HG03039 (cell line): Measurements from ENCODE around the gene PIP5K1C.
"Not testable (repeated sequence)": the region's sequence is repeated elsewhere in the genome, so short reads cannot be mapped to it uniquely, and the experiment has no call there.

Experiments
- ATAC-seq: cut with Tn5 transposase; IDR thresholded peaks from one replicate; pipeline ENCODE4 v1.9.1; 2021; ENCODE audit warnings: mild to moderate bottlenecking, moderate library complexity; ENCODE audit not compliant: unreplicated experiment

PIP5K1C gene

DNA sequence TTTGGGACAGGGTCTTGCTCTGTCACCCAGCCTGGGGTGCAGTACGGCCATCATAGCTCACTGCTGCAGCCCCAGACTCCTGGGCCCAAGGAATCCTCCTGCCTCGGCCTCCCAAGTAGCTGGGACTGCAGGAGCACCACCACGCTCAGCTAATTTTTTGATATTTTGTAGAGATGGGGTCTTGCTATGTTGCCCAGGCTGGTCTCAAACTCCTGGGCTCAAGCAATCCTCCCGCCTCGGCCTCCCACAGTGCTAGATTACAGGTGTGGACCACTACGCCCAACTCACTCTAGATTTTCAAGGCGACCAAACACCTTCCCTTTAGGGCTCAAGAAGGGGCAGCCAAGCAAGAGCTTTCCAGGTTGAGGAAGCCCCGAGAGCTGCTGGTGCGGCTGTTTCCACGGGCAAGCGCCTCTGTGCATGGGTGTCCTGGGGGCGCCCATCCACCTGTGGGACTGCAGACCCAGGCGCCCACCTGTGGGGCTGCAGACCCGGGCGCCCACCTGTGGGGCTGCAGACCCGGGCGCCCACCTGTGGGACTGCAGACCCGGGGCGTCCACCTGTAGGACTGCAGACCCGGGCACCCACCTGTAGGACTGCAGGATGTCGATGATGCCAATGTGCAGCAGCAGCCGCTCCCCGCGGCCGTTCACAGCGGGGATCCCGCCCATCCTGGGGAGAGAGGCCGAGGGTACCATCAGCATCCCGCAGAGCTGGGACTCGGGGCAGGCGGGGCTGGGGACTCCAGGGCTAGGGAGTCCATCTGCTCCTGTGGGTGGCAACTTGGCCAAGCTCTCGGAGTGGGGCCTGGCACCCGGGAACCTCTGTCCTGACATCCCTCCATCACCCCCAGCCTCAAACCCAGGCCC lies 52.0 kb downstream of the PIP5K1C start:
- ATAC-seq, result no peak

DNA sequence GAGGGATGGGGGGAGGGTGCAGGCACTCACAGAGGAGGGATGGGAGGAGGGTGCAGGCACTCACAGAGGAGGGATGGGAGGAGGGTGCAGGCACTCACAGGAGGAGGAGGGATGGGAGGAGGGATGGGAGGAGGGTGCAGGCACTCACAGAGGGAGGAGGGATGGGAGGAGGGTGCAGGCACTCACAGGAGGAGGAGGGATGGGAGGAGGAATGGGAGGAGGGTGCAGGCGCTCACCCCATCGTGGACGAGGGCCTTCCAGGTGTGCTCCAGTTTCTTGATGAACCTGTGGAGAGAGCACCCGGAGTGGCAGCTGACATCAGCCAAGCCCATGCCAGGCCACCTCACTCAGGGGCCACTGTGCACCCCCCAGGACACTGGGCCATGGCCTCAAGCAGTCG lies 53.2 kb downstream of the PIP5K1C start:
- ATAC-seq, result not testable (repeated sequence)

DNA sequence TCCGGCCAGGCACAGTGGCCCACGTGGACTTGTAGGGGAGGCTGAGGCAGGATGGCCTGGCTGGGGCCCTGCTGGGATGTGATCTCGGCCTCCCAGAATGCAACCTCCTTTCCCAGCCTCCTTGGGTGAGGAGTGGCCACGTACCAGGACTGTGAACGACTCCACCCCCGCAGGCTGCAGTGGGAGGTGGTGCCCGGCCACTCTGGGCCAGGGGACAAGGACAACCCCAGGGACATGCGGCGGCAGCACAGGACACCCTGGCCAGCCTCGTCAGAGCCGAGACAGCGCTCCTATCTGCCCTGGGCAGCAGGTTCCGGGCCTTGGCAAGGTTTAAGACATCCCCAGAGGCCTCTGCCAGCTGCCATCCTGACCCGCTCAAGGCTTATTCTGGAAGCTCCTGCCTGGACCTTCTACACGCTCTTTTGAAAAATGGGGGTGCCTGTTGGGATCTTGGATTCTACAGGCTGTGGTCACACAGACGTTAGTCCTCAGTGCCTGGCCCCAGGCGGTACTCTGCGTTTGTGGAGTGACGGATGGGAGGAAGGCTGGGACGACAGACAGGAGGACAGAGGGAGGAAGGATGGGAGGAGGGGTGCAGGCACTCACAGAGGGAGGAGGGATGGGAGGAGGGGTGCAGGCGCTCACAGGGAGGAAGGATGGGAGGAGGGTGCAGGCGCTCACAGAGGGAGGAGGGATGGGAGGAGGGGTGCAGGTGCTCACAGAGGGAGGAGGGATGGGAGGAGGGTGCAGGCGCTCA lies 53.8 kb downstream of the PIP5K1C start:
- no peak for ATAC-seq

DNA sequence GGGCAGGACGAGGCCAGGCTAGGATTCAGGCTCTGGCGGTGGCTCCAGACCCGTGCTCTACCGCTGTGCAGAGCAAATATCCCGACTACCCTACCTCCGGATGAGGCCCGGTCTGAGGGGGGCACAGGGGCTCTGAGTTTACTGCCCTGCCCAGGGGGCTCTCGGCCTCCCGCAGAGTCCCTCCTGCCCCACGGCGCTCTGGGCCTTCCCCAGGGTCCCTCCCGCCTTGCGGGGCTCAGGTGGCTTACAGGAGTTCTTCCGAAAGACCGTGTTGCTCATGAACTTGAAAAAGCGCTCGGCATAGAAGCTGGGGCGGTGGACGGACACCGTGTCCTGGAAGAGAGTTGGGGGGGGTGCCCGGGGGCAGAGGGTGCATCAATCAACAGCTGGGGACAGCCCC lies 54.5 kb downstream of the PIP5K1C start:
- ATAC-seq, result no peak

DNA sequence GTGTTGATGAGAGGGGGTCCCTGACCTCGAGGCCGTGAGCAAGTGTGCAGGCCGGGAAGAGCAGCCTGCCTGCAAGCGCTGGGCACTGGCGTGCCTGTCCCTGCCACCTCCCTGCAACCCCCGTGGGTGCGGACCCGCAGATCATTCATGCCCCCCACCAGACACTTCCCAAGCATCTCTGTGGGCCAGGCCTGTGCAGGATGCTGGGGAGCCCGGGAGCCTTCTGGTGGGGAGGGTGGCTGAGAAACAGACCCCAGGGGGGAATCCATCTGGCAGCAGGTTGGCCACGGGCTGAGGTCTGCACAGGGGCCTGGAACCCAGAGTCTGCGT lies 55.2 kb downstream of the PIP5K1C start:
- no peak for ATAC-seq

DNA sequence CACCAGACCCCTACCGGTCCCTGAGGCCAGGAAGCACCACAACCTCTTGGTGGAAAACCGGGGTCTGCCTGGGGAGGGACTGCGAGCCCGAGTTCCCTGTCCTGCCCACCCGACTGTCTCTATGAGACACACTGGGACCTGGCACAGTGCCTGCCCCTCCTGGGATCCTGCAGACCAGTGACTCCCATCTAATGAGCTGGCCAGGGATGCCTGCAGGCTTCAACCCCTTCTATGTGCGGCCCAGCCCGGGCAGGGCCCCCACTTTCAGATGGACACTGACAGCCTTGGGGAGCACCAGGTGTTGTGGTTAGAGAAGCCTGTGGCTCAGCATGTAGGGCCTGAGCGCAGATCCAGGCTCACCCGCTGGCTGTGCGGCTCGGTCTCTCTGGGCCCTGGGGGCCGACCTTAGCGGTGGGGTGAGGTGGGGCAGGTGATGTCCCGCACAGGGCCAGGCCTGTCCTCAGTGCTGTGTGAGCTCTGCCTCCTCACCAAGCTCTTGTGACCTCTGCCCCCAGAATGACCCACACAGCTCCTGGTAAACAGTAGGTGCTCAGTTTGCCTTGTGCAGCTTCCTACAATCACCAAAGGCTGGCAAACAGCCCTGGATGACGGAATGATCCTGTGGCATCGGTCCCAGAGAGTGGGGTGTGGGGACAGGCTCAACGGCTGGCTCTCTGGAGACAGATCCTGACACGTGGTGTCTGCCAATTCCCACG lies 55.8 kb downstream of the PIP5K1C start:
- ATAC-seq, result no peak

DNA sequence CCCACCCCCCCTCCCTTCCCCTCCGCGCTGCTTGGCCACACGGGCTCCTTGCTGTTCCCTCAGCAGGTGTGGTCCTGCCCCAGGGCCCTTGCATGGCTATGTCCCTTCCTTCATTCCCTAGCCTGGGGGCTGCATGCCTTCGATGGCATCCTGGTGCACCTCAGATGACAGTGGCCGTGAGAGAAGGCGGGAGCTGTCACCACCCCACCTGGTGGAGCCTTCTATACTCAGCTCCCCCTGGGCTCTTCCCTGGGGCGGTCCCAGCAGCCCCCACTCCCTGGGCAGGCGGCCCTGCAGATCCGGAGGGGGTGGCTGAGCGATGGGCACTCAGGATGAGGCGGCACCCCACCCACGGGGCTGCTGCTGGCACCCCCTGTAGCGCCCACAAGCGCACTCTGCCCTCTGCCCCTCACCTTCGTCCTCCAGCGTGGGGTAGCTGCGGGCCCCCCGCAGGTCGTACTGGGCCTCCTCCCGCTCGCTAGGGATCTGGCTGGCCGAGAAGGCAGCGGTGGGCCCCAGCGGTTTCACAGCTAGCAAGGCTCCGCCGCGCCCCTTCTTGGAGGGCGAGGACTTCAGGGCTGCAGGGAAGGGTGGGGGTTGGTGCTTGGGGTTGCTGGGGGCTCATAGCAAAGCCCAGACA lies 56.5 kb downstream of the PIP5K1C start:
- ATAC-seq, result no peak

DNA sequence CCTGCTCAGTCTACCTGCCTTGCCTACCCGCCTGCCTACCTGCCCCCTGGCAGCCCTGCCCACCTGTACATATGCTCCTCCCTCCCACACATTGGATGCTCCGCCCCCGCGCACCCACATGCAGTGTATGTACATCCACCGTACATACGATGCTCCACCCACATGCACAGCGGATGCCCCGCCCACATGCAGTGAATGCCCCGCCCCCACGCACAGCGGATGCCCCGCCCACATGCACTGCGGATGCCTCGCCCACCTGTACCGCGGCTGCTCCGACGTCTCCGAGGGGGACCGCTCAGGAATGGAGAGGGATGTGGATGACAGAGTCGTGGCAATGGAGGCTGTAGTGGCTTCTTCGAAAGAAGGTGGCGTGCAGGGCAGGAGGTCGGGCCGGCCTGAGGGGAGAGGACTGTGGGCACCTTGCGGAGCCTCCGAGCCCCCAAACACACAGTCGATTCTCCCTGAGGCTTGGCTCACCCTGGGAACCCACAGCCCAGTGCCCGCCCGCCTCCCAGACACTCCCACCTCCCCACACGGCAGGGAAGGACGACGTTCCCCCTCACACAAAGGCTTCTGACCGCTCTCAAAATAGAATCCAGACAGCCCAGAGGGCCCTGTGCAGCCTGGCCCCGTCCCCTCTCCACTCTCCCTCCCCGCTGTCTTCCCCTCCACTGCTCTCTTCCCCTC lies 57.1 kb downstream of the PIP5K1C start:
- no peak for ATAC-seq

DNA sequence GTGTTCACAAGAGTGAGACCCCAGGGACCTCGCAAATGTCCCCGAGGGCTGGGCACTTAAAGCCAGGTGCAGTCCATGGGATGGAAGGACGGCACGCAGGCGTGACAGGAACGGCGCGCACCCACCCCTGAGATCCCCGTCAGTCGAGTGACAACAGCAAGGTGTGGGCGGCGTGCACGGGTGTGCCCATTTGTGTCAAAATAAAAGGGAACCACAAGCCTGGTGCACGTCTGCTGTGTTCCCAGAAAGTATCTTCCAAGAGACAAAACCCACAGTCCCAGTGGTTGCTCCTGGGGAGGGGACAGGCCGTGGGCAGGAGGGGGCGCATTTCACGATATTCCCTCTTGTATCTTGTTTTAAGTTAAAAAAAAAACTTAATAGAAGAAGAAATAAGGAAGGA lies 58.0 kb downstream of the PIP5K1C start:
- no peak for ATAC-seq

DNA sequence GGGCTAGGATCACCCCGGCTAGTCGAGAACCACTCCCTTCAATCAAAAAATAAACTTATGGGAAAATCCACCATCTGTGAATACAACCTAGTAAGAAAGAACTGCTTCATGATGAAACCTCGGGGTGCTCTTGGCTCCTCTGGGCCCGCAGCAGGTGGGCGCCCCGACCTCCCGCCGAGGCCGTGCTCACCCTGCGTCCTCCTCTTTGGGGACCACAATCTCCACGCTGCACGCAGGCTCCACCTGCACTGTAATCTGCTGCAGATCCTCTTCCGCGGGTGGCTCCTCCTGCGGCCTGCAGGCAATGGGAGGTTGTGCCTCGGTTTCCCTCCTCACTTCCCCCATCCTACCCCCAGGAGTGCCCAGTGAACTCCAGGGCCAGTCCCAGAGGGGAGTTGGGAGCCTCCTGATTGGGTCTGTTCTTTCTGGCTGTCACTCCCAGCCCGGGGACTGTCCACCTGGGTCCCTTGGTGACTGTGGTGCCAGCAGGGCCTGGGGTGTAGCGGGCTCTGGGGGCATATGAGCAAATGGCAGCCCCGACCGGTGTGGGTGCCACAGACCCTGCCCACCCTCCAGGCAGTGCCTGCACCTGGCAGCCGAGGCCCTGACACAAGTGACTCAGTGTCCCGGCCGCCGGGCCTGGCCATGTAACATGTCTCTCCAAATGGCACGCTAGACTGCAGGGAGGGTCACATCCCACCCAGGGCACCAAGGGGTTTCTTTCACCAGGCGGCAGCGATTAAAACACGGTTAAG lies 58.6 kb downstream of the PIP5K1C start:
- no peak for ATAC-seq

DNA sequence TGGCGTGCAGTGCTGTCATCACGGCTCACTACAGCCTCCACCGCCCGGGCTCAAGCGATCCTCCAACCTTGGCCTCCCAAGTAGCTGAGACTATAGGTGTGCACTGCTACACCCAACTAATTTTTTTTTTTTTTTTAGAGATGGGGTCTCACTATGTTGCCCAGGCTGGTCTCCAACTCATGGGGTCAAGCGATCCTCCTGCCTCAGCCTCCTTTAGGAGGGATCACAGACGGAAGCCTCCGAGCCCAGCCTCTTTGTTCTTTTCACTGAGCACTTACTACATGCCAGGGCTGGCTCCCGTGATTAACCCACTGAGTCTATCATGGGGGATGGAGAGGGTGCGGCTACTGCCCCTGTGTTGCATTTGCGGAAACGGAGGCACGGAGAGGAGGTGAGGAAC lies 60.8 kb downstream of the PIP5K1C start:
- no peak for ATAC-seq

DNA sequence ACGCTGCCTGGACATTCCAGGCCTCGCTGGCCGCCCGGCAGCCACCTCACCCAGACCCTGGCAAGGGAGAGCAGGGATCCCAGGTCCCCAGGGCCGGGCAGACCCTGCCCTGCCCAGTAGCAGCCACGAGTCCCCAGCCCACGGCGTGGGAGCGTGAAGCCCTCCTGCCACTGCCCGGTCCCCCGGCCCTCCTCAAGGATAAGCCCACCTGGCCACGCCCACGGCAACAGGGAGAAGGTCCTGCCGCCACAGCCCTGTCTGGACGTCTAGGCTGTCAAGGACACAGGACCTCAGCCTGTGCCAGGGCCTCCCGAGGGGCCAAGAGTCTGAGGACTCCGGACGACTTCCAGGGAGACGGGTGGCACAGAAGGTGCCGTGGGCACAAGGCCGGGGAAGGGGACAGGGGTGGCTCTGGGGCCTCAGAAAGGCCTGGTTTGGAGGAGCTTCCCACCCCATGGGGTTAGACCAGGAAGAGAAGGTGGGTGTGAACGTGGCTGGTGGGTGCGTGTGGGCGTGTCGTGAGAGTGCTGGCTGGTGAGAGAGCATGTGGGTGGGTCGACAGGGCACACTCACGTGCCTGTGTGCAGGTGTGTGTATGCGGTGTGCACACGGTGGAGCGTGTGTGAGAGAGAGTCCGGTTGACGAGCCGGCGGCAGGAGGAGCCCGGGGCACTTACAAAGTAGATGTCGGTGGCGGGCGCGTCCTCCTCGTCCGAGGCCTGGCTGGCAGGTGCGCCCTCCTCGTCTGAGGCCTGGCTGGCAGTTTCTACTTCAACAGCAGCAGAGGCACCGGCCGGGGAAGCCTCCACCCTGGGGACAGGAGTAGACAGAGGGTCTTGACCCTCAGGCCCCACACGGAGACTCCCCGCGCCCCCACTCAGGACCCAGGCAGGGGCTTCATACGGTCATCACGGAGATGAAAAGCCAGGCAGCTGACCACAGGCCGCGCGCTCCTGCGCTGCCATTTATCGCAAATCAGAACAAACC lies 61.8 kb downstream of the PIP5K1C start:
- ATAC-seq, result no peak

DNA sequence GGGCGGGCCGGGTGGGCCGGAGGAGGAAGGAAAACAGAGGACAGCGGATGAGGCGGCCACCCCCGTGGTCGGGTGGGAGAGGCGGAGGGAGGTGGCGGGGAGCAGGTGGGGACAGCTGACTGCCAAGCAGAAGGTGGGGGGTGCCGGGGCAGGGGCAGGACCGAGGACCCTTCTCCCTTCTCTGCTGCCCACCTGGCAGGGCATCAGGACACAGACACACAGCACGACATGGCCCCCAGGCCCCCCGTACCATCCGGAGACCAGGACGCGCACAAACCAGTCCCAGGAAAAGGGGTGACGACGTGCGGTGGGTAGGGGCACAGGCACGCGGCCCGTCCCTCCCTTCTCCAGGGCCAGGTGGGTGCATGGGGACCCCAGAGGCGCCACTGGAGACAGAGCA lies 62.6 kb downstream of the PIP5K1C start:
- no peak for ATAC-seq

DNA sequence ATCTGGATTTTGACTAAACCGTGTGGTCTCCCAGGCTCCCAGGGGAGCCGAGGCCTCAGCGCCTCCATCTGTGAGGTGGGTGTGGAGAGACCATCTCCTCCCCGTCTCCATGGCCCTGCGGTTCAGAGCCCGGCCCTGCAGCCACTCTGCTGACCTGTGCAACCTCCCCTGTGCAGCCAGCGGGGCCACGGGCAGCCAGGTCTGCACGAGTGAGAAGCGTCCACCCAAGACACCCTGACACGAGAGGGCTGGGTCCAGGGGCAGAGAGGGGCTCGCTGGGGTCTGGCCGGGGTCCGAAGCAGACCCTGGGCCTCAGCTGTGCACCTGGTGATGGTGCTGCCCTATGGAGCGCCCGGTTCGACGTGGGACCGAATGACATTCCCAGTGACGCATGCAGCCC lies 63.3 kb downstream of the PIP5K1C start:
- ATAC-seq, result no peak

DNA sequence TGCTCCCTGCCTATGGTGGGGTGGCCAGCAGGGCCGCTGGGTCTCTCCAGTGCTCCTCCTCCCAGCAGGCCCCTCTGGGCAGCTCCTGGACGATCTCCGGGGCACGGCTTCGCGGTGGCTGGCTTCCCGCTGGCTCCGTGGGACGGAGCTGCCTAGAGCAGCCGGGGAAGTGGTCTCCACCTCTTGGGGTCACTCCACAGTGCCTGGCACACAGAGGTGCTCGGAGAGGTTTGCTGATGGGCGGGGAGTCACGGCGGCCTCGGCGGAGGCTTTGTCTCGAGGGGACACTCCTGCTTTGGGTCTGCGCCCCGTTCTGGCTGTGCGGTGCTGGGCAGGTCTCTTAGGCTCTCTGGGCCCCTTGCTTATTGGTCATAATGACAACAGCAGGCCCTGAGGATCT lies 63.8 kb downstream of the PIP5K1C start:
- ATAC-seq, result no peak

DNA sequence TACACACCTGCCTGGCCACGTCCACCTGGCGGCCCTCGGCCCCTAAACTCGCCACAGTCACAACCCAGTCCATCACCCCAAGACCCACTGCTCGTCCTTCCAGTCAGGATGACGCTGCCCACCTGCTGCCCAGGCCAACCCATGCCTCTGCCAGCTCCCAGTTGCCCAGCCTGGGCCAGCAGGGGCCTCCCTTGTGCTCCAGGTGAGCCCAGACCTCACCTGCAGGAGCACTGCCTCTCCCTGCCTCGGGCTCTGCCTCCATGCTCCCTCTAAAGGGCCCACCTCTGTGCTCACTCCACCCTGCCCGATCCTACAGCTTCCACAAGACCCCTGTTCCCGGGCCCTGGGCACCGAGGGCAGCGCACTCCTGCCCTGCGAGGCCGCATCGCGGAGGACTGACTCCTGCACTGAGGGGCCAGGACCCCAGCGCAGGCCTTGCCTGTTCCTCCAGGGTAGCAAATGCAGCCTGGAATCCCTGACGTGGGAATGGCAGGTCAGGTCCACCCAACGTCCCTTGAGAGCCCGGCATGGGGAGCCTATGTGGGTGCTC lies 65.7 kb downstream of the PIP5K1C start:
- ATAC-seq, result no peak

DNA sequence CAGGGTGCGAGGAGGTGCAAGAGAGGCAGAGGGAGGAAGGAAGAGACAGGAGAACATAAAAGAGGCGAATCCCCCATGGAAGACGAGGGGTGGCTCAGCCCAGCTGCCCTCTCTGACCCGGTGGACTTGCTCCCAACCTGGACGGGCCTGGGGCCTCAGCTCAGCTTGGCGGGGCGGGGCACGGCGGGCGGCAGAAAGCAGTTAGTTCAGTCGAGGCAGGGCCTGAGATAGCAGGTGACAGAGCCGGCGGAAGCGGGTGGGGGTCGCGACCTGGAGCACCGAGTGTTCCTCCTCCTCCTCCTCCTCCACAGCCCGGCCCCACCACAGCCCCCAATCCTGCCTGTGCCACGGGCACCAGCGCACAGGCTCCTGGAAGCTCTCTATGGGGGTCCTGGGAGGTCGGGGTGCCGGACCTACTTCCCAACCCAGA lies 66.7 kb downstream of the PIP5K1C start:
- ATAC-seq, result no peak

DNA sequence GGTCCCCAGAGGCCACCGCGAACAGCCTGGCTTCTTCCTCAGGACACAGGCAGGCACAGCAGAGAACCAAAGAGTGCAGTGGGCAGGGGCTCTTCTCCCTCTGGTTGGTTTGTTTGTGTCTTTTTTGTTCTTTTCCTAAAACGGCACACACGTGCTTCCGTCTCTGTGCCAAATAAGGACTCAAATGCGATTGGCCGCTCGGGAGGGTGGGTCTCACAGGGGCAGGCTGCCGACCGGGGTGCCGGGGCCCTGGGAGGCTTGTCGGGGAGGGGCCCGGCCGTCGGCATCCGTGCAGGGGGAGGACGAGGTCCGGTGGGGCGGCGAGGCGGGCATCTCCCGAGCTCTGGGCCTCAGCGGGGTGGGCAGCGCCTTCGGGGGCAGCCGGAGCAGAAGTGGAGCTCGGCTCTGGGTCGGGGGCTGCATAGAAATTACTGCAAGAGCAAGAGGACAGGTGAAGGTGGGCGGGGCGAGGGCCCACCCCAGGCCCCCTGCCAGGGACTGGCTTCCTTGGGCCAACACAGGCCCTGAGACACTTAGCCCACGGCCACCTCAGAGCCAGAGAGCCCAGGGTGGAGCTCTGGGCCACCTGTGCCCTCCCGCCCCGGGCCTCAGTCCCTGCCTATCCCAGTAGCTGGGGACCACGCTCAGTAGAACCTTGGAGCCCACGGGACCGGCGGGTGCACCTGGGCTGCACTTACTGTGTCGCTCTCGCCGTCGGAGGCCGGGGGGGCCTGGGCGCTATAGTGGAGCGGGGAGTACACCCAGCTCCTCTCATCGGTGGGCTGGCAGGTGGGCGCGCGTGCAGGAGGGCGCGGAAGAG lies 67.3 kb downstream of the PIP5K1C start:
- no peak for ATAC-seq
